Liver (tissue), 9 donors: Measurements from ENCODE around the gene GALC. TPM values are rescaled to one million over a fixed set of nuclear protein-coding genes. Genes with fewer than 3 reads are reported as not detected.

Experiments used
- DNase-seq: peaks from one replicate; pipeline ENCODE4 v3.0.0-alpha.2; 2017; ENCODE audit warnings: low spot score
- H3K27ac ChIP-seq, 2 donors: one replicate each; pipeline ENCODE4 v1.7.0; 2013; ENCODE audit warnings: inconsistent platforms in 2 of 2, low read length in 2 of 2, control low read depth in 1 of 2, low read depth in 1 of 2, mild to moderate bottlenecking in 1 of 2
- H3K27me3 ChIP-seq, 4 donors: one replicate each; pipeline versions ENCODE4 v1.6.1 to v1.7.0; 2013; ENCODE audit warnings: low read length in 3 of 4, inconsistent platforms in 1 of 4, mild to moderate bottlenecking in 1 of 4, moderate library complexity in 1 of 4; ENCODE audit not compliant: control insufficient read depth in 4 of 4, insufficient read depth in 4 of 4
- H3K36me3 ChIP-seq, 4 donors: one replicate each; pipeline versions ENCODE4 v1.6.1 to v1.7.0; 2013; ENCODE audit warnings: low read length in 3 of 4, mild to moderate bottlenecking in 3 of 4, low read depth in 1 of 4, moderate library complexity in 1 of 4; ENCODE audit not compliant: control insufficient read depth in 4 of 4, insufficient read depth in 3 of 4
- H3K4me1 ChIP-seq, 4 donors: one replicate each; pipeline versions ENCODE4 v1.6.1 to v1.7.0; 2013; ENCODE audit warnings: low read length in 3 of 4, mild to moderate bottlenecking in 3 of 4, moderate library complexity in 1 of 4; ENCODE audit not compliant: control insufficient read depth in 4 of 4, insufficient read depth in 4 of 4
- H3K4me3 ChIP-seq, 3 donors: one replicate each; pipeline versions ENCODE4 v1.6.1 to v1.7.0; 2013; ENCODE audit warnings: low read length in 3 of 3, control low read depth in 1 of 3, low read depth in 1 of 3, mild to moderate bottlenecking in 1 of 3
- H3K9ac ChIP-seq, 2 donors: one replicate each; pipeline ENCODE4 v1.7.0; 2013; ENCODE audit warnings: low read length in 2 of 2, mild to moderate bottlenecking in 2 of 2, moderate library complexity in 2 of 2, control low read depth in 1 of 2, low read depth in 1 of 2
- H3K9me3 ChIP-seq, 4 donors: one replicate each; pipeline versions ENCODE4 v1.6.1 to v1.7.0; 2013; ENCODE audit warnings: low read length in 3 of 4; ENCODE audit not compliant: control insufficient read depth in 4 of 4
- ATF3 ChIP-seq: IDR thresholded peaks from 2 replicates; pipeline ENCODE4 v1.6.1; 2016; ENCODE audit warnings: antibody characterized with exemption
- CTCF ChIP-seq: fragments of 150-350 bp; IDR thresholded peaks from 2 replicates; pipeline ENCODE4 v1.5.1; 2017; ENCODE audit warnings: improper control_type of control experiment, low read depth, low read length; ENCODE audit not compliant: missing input control
- EGR1 ChIP-seq, 2 donors: IDR thresholded peaks; 2 replicates each; pipeline ENCODE4 v1.6.1; 2016 to 2018; ENCODE audit warnings: antibody characterized with exemption in 2 of 2, low read depth in 2 of 2
- FOXA1 ChIP-seq: IDR thresholded peaks from 2 replicates; pipeline ENCODE4 v1.6.1; 2016; ENCODE audit warnings: antibody characterized with exemption
- FOXA2 ChIP-seq: IDR thresholded peaks from 2 replicates; pipeline ENCODE4 v1.6.1; 2016; ENCODE audit warnings: antibody characterized with exemption
- HNF4A ChIP-seq, 2 donors: conservative IDR thresholded peaks; 2 replicates each; pipeline ENCODE4 v1.6.1; 2016; ENCODE audit warnings: antibody characterized with exemption in 2 of 2, mild to moderate bottlenecking in 2 of 2
- HNF4G ChIP-seq: IDR thresholded peaks from 2 replicates; pipeline ENCODE4 v1.6.1; 2016; ENCODE audit warnings: antibody characterized with exemption
- JUND ChIP-seq, 2 donors: IDR thresholded peaks; 2 replicates each; pipeline ENCODE4 v1.6.1; 2016; ENCODE audit warnings: antibody characterized with exemption in 2 of 2
- MAX ChIP-seq: IDR thresholded peaks from 2 replicates; pipeline ENCODE4 v1.6.1; 2016; ENCODE audit warnings: antibody characterized with exemption
- NR2F2 ChIP-seq: IDR thresholded peaks from 2 replicates; pipeline ENCODE4 v1.6.1; 2016; ENCODE audit warnings: antibody characterized with exemption
- RAD21 ChIP-seq, 2 donors: IDR thresholded peaks; 2 replicates each; pipeline ENCODE4 v1.6.1; 2016; ENCODE audit warnings: antibody characterized with exemption in 2 of 2, mild to moderate bottlenecking in 2 of 2
- REST ChIP-seq: IDR thresholded peaks from 2 replicates; pipeline ENCODE4 v1.6.1; 2016; ENCODE audit warnings: antibody characterized with exemption, mild to moderate bottlenecking
- SP1 ChIP-seq: IDR thresholded peaks from 2 replicates; pipeline ENCODE4 v1.6.1; 2018; ENCODE audit warnings: antibody characterized with exemption, mild to moderate bottlenecking
- TAF1 ChIP-seq: conservative IDR thresholded peaks from 2 replicates; pipeline ENCODE4 v1.6.1; 2016; ENCODE audit warnings: antibody characterized with exemption, mild to moderate bottlenecking
- YY1 ChIP-seq: IDR thresholded peaks from 2 replicates; pipeline ENCODE4 v1.6.1; 2016; ENCODE audit warnings: antibody characterized with exemption, mild to moderate bottlenecking
- ZBTB33 ChIP-seq: IDR thresholded peaks from 2 replicates; pipeline ENCODE4 v1.6.1; 2016; ENCODE audit warnings: antibody characterized with exemption
- WGBS: extraction: QIAGEN DNeasy Blood & Tissue Kit; methylation state at CpG from one replicate; pipeline ENCODE4 v1.1.7; 2013; 5-methylcytosine and 5-hydroxymethylcytosine counted together
- polyA plus RNA-seq, 2 donors: library from polyadenylated mRNA; stranded (reverse) in 1 of 2; unstranded in 1 of 2; fragments of 200-250 nt in 1 of 2; fragments of >200 nt in 1 of 2; fragmentation: Nextera tagmentation in 1 of 2; extraction: Ambion mirVana in 1 of 2; gene quantifications; one replicate each; pipeline versions ENCODE4 v1.2.1 to v1.2.3, GENCODE V29; 2013 to 2015
- total RNA-seq, 2 donors: library from RNA; depleted of rRNA; stranded (reverse); fragments of >200 nt; gene quantifications; one replicate each; pipeline ENCODE4 v1.2.3, GENCODE V29; 2014
- donor health status: healthy.
- donor health status: healthy.
- donor health status: healthy.
- donor health status: healthy.
- donor health status: healthy.

GALC gene
- total and polyA plus RNA-seq, 4 donors: 2.8 to 20.8 (median 12.1) TPM

- Histone ChIP-seq H3K27ac (no peak overlapping the region), H3K36me3 (peaks cover 0 to 4% (median under 1%) of the 10 kb centered on the region in 4 donors), H3K4me1 (no peaks in the 10 kb centered on the region), H3K9ac (no peak overlapping the region), H3K4me3 (no peak overlapping the region), H3K9me3 (no peaks in the 10 kb centered on the region), H3K27me3 (no peaks in the 10 kb centered on the region)
- whole genome bisulfite sequencing: 86% methylated on average over 6 of the region's 6 CpGs
- DNase-seq: no peak
- TF ChIP-seq CTCF: no peak
- TF ChIP-seq JUND (IDR thresholded peaks at IDR 0.05): no peak
- TF ChIP-seq YY1: no peak
- no peak for TF ChIP-seq NR2F2
- no peak for TF ChIP-seq SP1
- TF ChIP-seq MAX: no peak
- TF ChIP-seq HNF4A (conservative IDR thresholded peaks at IDR 0.05): no peak
- no peak for TF ChIP-seq TAF1
- TF ChIP-seq REST: no peak
- no peak for TF ChIP-seq HNF4G
- TF ChIP-seq ATF3: no peak
- no peak for TF ChIP-seq RAD21 (IDR thresholded peaks at IDR 0.05)
Observed at GRCh38 chr14:87955501-87955900, 37.5 kb downstream of the GALC start.

GRCh38 chr14:87952307-87953094, 40.5 kb downstream of the GALC start:
- no peaks in the 10 kb centered on the region for H3K9me3 ChIP-seq
- H3K27me3 ChIP-seq: no peaks in the 10 kb centered on the region
- no peak overlapping the region for H3K4me3 ChIP-seq
- 79% methylated on average over 3 of the region's 3 CpGs for WGBS
- no peak overlapping the region for H3K9ac ChIP-seq
- no peaks in the 10 kb centered on the region for H3K4me1 ChIP-seq
- no peak overlapping the region for H3K27ac ChIP-seq
- H3K36me3 ChIP-seq: peaks cover 0 to 12% (median 3%) of the 10 kb centered on the region in 4 donors
- DNase-seq: no peak
- TF ChIP-seq ZBTB33: no peak
- no peak for TF ChIP-seq HNF4G
- TF ChIP-seq REST: no peak
- no peak for TF ChIP-seq RAD21 (IDR thresholded peaks at IDR 0.05)
- no peak for TF ChIP-seq MAX
- TF ChIP-seq FOXA2: no peak
- no peak for TF ChIP-seq HNF4A (conservative IDR thresholded peaks at IDR 0.05)
- no peak for TF ChIP-seq FOXA1
- no peak for TF ChIP-seq SP1
- TF ChIP-seq EGR1 (IDR thresholded peaks at IDR 0.05; ENCODE audit: low read depth in 2 of 2): no peak
- no peak for TF ChIP-seq CTCF
